Right lung (tissue), 5 donors: ENCODE results near the gene TASOR. TPM values are rescaled to one million over a fixed set of nuclear protein-coding genes. Genes with fewer than 3 reads are reported as not detected.

Experiments
- DNase-seq, 2 donors: peaks; one replicate each; pipeline ENCODE4 v3.0.0-alpha.2; 2013
- polyA plus RNA-seq, 5 donors: library from polyadenylated mRNA; unstranded; fragments of 120-200 nt; gene quantifications; one replicate each; pipeline versions ENCODE4 v1.2.1 to v1.2.3, GENCODE V29; 2013; ENCODE audit warnings: inconsistent platforms in 1 of 5, low replicate concordance in 1 of 5; ENCODE audit not compliant: insufficient read length in 5 of 5, insufficient read depth in 1 of 5

TASOR gene
- polyA plus RNA-seq, 5 donors: 58.7 to 90.9 (median 81.3) TPM

DNA sequence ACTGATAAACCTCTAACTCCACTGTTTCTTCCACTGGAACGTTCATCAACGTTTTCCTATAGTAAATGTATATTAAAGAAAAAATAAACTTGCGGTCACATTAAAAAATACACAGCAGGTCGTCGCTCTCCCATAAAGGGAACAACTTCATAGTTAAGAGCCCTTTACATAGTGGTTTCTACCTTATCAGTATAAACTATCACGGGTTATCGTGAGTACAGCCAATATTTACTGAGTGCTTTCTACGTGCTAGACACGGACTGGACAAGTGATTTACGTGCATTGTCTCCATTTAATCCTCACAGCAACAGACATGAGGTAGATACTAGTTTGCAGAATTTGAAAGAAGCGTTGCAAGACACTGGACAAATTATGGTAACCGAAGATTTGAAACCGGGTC, 964 bp upstream of the TASOR start:
- DNase-seq: no peak

DNA sequence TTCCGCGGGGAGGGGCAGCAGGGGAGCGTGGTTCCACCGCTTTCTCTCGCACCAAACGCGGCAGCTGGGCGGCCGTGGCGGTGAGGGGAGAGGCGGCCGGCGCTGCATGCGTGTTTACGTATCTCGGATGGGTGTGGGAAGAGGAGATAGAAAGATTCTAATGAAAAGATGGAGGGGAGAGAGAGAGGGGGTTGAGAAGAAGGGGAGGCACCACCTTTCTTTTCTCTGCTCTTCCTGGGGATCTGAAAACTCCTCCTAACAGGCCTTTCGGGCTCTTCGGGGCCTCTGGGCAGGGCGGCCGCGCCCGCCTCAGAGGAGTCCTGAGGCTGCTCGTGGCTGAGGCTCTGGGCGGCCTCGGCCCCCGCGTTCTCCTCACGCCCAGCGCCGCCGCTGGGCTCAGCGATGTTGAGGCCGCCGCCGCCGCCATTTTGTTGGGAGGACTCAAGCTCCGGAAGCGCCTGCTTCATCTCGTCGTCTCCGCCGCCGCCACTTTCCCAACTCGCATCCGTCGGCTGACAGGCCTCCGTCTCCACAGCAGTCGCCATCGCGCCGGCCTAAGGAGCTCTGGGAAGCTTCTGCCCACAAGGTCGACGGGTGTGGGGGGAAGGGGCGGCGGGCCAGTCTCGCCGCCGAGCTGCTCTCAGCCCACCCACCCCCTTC, 473 bp downstream of the TASOR start:
- DNase-seq: peak; percentile 77 to 80

DNA sequence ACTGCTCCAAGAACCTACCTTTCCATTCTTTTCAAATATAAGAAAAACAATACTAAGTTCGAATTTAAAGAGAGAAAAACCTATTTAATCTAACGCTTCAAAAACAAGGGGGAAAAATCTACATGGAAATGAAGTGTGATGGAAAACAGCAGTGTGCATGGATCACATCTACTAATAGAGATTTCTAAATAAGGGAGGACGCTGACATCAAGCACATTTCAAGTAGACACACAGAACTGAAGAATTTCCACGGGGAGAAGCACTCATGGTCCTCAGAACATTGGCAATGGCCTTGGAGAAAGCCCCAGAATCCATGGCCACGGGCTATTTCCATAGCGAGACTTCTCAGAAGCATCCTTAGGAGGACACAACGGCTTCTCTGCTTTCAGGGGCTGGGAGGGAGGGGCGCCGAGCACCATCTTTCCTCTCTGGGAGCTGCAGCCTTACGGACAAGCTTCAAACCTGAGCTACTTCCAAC, 1.0 kb downstream of the TASOR start:
- no peak for DNase-seq

DNA sequence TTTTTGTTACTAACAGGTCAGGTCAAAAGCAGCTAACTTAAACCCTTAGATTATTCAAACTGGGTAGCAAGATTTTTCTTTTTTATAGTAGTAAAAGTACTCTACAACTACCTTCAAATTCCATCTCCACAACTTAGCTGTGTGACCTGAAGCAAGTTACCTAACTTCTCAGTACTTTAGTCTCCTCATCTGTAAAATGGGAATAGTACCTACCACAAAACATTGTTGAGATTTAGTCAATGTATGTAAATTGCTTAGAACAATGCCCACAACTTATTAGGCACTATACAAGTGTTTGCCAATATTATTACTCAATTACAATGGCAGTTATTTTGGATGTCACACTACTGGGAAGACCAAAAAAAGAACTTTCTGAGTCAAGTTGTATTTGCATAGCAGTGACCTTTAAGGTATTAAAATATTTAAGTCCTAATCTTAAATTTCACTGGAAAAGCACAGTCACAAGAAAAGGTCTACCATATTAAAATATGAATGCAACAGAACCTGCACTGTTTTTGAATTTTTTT, 2.9 kb downstream of the TASOR start:
- no peak for DNase-seq

DNA sequence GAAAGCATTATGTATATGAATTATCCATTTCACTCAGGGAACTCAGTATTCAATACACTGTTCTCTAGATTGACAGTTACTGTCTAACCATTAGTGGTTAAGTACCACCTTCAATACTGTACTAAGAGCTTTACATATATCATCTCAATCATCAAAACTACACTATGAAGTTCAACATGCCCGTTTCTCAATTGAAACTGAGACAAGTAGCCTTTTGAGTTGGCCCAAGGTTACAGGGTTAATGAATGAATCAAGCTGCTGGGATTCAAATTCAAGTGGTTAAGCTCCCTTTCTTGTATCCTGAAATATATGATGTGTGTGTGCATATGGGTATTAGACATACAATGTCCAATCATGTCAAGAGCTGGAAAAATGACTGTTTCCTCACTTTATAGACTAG, 5.8 kb downstream of the TASOR start:
- DNase-seq: no peak

DNA sequence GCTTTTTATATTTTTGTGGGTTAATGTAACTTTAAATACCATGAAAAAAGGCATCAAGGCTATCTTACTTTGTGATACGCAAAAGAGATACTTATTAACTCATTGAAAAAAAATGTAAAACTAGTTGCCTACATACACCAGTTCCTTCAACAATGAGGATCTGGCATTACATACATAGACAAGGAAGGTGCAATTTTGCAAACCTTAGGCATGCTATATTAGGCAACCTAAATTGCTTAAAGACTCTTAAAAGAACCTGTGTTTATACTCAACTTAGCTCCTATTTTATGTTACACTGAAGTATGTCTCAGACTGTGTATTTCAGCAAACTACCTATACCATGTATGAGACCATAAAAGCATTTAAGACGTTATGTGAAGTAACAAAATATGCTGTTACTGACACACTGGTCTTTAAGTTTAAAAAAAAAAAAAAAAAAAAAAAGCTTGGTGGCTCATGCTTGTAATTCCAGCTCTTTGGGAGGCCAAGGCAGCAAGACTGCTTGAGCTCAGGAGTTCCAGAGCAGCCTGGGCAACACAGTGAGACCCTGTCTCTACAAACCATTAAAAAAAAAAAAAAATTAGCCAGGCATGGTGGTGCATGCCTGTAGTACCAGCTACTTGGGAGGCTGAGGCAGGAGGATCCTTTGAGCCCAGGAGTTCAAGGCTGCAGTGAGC, 9.1 kb downstream of the TASOR start:
- no peak for DNase-seq

DNA sequence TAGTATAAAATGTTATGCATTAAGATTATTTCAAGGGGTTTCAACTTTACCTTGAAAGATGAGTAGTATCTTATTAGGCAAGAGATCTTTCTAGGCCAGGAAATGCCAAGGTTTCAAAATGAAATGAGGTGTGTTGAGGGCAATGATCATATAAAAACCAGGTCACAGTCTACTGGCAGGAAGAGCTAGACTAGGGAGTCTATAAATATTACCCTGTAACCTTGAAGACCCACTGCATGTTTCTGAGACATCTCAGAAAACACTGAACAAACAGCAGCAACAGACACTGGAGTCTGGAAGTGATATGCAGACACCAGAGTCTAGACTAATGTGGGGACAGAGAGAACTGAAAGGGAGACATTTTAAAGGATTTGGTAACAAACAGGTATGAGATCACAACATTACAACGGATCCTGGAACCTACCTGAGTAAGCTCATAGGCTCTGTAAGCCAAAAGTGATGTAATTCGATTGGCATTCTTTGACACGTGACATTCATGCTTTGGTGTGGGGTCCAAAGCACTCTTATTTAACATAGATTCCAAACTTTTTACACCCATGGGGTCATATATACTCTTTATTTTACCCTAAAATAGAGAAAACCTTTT, 15.0 kb downstream of the TASOR start:
- DNase-seq: no peak

DNA sequence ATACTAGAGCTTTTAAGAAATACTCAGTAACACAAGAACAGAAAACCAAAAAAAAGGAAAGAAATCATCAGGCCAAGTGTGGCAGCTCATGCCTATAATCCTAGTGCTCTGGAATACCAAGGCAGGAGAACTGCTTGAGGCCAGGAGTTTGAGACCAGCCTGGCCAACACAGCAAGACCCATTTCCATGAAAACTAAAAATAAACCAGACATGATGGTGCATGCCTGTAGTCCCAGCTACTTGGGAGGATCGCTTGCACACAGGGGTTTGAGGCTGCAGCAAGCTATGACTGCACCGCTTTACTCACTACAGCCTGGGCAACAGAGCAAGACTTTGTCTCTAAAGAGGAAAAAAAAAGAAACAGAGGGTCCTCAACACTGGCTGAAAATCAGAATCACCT, 18.2 kb downstream of the TASOR start:
- DNase-seq: no peak

DNA sequence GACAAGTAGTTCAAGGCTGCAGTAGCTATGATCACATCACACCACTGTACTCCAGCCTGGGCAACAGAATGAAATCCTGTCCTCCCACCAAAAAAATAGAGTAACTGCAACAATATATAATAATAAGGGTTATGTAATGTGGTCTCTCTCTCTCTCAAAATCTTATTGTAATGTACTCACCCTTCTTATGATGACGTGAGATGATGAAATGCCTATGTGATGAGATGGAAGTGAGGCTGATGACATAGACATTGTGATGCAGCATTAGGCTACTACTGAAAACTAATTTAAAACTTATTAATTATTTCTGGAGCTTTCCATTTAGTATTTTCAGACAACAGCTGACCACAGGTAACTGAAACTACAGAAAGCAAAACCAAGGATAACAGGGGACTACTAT, 27.4 kb downstream of the TASOR start:
- DNase-seq: no peak

DNA sequence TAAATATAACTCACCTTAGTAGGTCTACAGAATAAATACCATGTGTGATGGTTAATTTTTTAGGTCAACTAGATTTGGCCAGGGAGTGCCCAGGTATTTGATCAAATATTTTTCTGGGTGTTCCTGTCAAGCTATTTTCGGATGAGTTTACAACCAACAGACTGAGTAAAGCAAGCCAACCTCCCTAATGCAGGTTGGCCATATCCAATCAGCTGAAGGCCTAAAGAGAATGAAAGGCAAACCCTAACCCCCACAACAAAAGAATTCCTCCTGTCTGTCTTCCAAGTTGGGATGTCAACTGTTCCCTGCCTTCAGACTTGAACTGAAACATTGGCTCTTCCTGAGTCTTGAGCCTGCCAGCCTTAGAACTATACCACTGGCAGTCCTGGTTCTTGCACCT, 28.6 kb downstream of the TASOR start:
- DNase-seq: no peak

DNA sequence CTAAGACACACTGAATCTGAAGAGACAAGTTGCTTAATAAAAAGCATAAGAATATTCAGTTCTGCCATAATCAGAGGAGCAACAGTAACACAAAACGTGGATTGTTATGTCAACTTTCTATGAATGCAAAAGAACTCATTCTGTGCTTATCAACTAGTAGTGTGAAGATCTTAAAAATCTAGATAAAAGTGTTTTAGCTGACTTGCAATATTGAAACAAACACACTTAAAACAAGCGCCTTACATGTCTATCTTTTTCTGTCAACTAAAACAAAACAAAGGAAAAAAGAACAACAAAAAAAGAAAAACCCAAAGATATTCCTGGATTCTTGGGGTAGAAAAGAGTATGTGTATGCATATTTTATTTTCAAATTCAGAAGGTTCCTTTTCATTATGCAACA, 37.7 kb downstream of the TASOR start:
- DNase-seq: no peak

DNA sequence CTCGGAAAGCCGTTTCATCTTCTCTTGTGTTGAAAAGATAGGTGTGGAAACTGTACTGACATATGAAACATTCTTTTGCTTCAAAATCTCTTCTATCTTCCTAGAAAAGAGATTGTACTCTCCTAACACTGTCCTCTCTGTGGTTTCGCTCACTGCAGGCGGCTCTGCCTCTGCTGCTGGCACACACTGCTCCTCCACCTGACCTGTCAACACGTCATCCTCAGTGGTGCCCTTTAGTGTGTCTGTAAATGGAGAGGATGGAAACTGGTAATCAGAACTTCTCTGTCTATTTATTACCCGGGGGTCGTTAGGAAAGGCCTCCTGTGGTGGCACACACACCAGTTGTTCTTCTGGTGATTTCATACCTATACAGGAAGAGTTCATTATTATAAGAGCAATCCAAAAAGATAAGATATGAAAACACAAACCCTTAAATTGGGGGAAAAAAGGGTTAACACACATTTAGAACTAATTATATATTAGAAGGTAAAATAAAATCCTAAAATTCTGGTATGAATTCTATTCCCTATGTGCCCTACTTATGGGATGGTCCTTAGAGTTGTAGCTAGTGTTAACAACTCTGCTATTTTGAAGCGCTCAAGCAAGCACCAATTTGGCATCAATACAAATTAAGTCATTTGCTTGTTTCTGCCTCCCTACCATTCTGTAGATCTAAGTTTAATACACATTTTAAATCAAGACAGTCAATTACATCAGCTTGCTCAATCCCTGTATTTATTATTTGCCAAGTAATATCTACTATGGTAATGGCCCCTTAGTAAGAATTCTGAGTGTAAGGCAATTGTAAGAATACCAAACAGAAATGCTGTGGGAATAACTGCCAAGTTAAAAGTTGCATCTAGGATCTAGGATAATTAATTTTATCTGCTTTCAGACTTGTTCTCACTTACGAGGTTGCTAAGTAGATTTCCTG, 49.2 kb downstream of the TASOR start:
- peak; percentile 35 to 44 for DNase-seq

Other genes starting within 250 kb of the TASOR start
- gene ERC2, start 214.8 kb downstream of the TASOR start, polyA plus RNA-seq: 1 to 10 TPM; 1.4 to 3.0 (median 2.1) TPM
- gene CCDC66, start 126.1 kb downstream of the TASOR start, polyA plus RNA-seq: 10 to 100 TPM; 36.0 to 63.1 (median 57.8) TPM
- 10 to 100 TPM; 19.7 to 23.2 (median 22.7) TPM for gene ARHGEF3, start 118.7 kb upstream of the TASOR start, polyA plus RNA-seq